GM18907 (cell line): ENCODE results near the gene ZNF202.

Source experiments
- ATAC-seq: cut with Tn5 transposase; IDR thresholded peaks from one replicate; pipeline ENCODE4 v1.9.1; 2021; ENCODE audit warnings: mild to moderate bottlenecking, moderate library complexity; ENCODE audit not compliant: unreplicated experiment

Gene ZNF202

DNA sequence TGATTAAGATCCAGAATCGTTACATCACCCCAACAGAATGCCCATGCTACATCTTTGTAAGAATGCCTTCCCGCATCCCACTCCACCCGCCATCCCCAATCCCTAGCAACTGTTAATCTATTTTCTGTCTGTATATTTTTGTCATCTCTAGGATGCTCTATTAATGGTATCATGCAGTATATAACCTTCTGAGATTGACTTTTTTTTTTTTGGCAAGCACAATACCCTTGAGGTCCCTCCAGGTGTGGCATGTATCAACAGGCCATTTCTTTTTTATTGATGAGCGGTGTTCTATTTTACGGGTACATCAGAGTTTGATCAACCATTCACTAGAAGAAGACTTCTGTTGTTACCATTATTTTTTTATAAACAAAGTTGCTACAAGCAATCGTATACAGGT is 56.9 kb downstream of the ZNF202 start:
- ATAC-seq, result no peak

DNA sequence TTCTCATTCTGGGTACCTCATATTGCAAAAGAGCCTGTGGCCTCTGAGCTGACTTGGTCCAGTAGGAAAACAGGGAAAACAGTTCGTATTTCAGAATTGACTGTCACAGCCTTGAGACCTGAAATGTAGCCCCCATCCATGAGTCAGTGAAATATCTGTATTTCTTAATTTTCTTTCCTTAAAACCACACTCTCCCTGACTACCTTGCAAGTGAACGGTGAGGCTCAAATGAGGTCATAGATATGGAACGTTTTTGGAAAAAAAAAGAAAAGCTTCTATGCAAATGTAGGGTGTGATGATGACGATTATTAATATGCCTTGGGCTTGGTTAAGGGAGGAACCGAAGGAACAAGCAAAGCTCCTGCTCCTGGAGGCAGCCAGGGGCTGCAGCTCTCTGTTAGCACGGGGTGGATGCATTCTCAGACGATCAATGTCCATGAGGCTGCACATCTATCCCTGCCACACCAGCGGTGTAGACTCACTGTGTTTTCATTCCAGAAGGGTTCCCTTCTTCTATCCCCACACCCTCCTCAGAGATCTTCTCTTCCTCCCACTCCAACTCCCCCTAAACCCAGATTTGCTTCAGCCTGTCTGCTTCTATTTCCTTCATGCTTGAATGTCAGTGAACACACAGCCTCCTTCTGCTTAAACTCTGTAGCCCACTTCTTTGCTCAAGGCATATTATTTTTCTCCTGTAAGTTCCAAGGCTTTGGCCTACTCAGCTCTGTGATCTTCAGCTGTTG is 57.9 kb downstream of the ZNF202 start:
- no peak for ATAC-seq

- no peak for ATAC-seq
These were observed 58.6 kb downstream of the ZNF202 start for GRCh38 chr11:123682696-123683410.

- ATAC-seq, result no peak
These were observed 60.4 kb downstream of the ZNF202 start for GRCh38 chr11:123681030-123681429.

- no peak for ATAC-seq
These were observed 63.2 kb downstream of the ZNF202 start for GRCh38 chr11:123678246-123678645.

- no peak for ATAC-seq
These were observed 64.0 kb downstream of the ZNF202 start for GRCh38 chr11:123677510-123677909.

GRCh38 chr11:123674297-123674696 is 67.2 kb downstream of the ZNF202 start:
- ATAC-seq, result no peak
